H9 (cell line): ENCODE data around the gene CAVIN2. TPM values are rescaled to one million over a fixed set of nuclear protein-coding genes. Genes with fewer than 3 reads are reported as not detected.

Experiments used
- DNase-seq: peaks from one replicate; pipeline ENCODE4 v3.0.0-alpha.2; 2017
- H2AFZ ChIP-seq: one replicate; pipeline ENCODE4 v1.6.1; 2013; ENCODE audit warnings: mild to moderate bottlenecking, low read length, control low read depth, moderate library complexity
- H2AK5ac ChIP-seq: 2 replicates; pipeline ENCODE4 v1.6.1; 2013; ENCODE audit warnings: low read length, control low read depth, mixed read lengths; ENCODE audit not compliant: insufficient read length
- H2BK120ac ChIP-seq: one replicate; pipeline ENCODE4 v1.6.1; 2013; ENCODE audit warnings: low read depth, mild to moderate bottlenecking, low read length, control low read depth, inconsistent platforms; ENCODE audit not compliant: poor library complexity, severe bottlenecking
- H2BK12ac ChIP-seq: 2 replicates; pipeline ENCODE4 v1.6.1; 2013; ENCODE audit warnings: low read length, control low read depth, mixed read lengths, low read depth; ENCODE audit not compliant: insufficient read length
- H2BK15ac ChIP-seq: 2 replicates; pipeline ENCODE4 v1.6.1; 2013; ENCODE audit warnings: low read depth, low read length, control low read depth
- H2BK20ac ChIP-seq: one replicate; pipeline ENCODE4 v1.6.1; 2013; ENCODE audit warnings: low read depth, mild to moderate bottlenecking, low read length, control low read depth, inconsistent platforms; ENCODE audit not compliant: poor library complexity, severe bottlenecking
- H2BK5ac ChIP-seq: 2 replicates; pipeline ENCODE4 v1.6.1; 2013; ENCODE audit warnings: low read length, control low read depth, mixed read lengths; ENCODE audit not compliant: insufficient read length
- H3K14ac ChIP-seq: 2 replicates; pipeline ENCODE4 v1.6.1; 2013; ENCODE audit warnings: low read length, control low read depth; ENCODE audit not compliant: insufficient read depth
- H3K18ac ChIP-seq: 2 replicates; pipeline ENCODE4 v1.6.1; 2013; ENCODE audit warnings: low read depth, mild to moderate bottlenecking, mixed read lengths, low read length, control low read depth; ENCODE audit not compliant: insufficient read length
- H3K23ac ChIP-seq: 2 replicates; pipeline ENCODE4 v1.6.1; 2013; ENCODE audit warnings: low read length, control low read depth, mixed read lengths, low read depth; ENCODE audit not compliant: insufficient read length
- H3K23me2 ChIP-seq: 2 replicates; pipeline ENCODE4 v1.6.1; 2013; ENCODE audit warnings: low read depth, mild to moderate bottlenecking, mixed read lengths, low read length, control low read depth; ENCODE audit not compliant: insufficient read length, poor library complexity, severe bottlenecking
- H3K27ac ChIP-seq: 2 replicates; pipeline ENCODE4 v1.5.1; 2013; ENCODE audit warnings: low read length, control low read depth, mixed read lengths, low read depth; ENCODE audit not compliant: insufficient read length
- H3K27me3 ChIP-seq: 2 replicates; pipeline ENCODE4 v1.6.1; 2013; ENCODE audit warnings: low read length, control low read depth, inconsistent platforms; ENCODE audit not compliant: insufficient read depth
- H3K4ac ChIP-seq: 2 replicates; pipeline ENCODE4 v1.6.1; 2013; ENCODE audit warnings: low read depth, mild to moderate bottlenecking, control low read depth, inconsistent platforms, low read length, moderate library complexity
- H3K4me1 ChIP-seq: 2 replicates; pipeline ENCODE4 v1.6.1; 2013; ENCODE audit warnings: low read length, control low read depth, inconsistent platforms; ENCODE audit not compliant: insufficient read depth
- H3K4me2 ChIP-seq: 2 replicates; pipeline ENCODE4 v1.6.1; 2013; ENCODE audit warnings: low read length, control low read depth, mixed read lengths; ENCODE audit not compliant: insufficient read length, insufficient read depth
- H3K56ac ChIP-seq: 2 replicates; pipeline ENCODE4 v1.6.1; 2013; ENCODE audit warnings: low read depth, mild to moderate bottlenecking, mixed read lengths, low read length, control low read depth; ENCODE audit not compliant: insufficient read length
- H3K79me1 ChIP-seq: 2 replicates; pipeline ENCODE4 v1.6.1; 2013; ENCODE audit warnings: low read depth, mild to moderate bottlenecking, moderate library complexity, low read length, control low read depth, inconsistent platforms; ENCODE audit not compliant: insufficient read depth, poor library complexity, severe bottlenecking
- H3K79me2 ChIP-seq: 2 replicates; pipeline ENCODE4 v1.6.1; 2013; ENCODE audit warnings: low read length, control low read depth, inconsistent platforms; ENCODE audit not compliant: insufficient read depth
- H3K9ac ChIP-seq: 2 replicates; pipeline ENCODE4 v1.6.1; 2013; ENCODE audit warnings: low read length, control low read depth, mixed read lengths; ENCODE audit not compliant: insufficient read length; ENCODE audit errors: extremely low read depth
- H3K9me3 ChIP-seq: one replicate; pipeline ENCODE4 v1.6.1; 2013; ENCODE audit warnings: low read depth, low read length, inconsistent platforms; ENCODE audit not compliant: control insufficient read depth
- H3T11ph ChIP-seq: one replicate; pipeline ENCODE4 v1.6.1; 2013; ENCODE audit warnings: mild to moderate bottlenecking, low read length, control low read depth, inconsistent platforms
- H4K20me1 ChIP-seq: one replicate; pipeline ENCODE4 v1.6.1; 2013; ENCODE audit not compliant: control insufficient read depth, insufficient read length, insufficient read depth
- H4K5ac ChIP-seq: 2 replicates; pipeline ENCODE4 v1.6.1; 2013; ENCODE audit warnings: low read depth, mild to moderate bottlenecking, mixed read lengths, low read length, control low read depth; ENCODE audit not compliant: insufficient read length
- H4K8ac ChIP-seq: replicated peaks from 2 replicates; pipeline ENCODE4 v1.6.1; 2013; ENCODE audit warnings: low read length, control low read depth, mixed read lengths, low read depth; ENCODE audit not compliant: insufficient read length
- H4K91ac ChIP-seq: 2 replicates; pipeline ENCODE4 v1.6.1; 2013; ENCODE audit warnings: low read depth, mild to moderate bottlenecking, moderate library complexity, mixed read lengths, low read length, control low read depth; ENCODE audit not compliant: insufficient read length
- H3K27ac Mint-ChIP-seq, 3 experiments: 2 replicates in 2 of 3; 3 replicates in 1 of 3; pipeline ENCODE4 v1.8.0; 2020 to 2021; ENCODE audit warnings: mixed read lengths in 3 of 3, mild to moderate bottlenecking in 1 of 3, moderate library complexity in 1 of 3
- H3K27me3 Mint-ChIP-seq: 2 replicates; pipeline ENCODE4 v1.8.0; 2021; ENCODE audit warnings: low read depth, mild to moderate bottlenecking, moderate library complexity, mixed read lengths
- H3K36me3 Mint-ChIP-seq, 3 experiments: 2 replicates in 2 of 3; 3 replicates in 1 of 3; pipeline ENCODE4 v1.8.0; 2020 to 2021; ENCODE audit warnings: low read depth in 3 of 3, mixed read lengths in 3 of 3; ENCODE audit not compliant: insufficient read depth in 1 of 3
- H3K4me1 Mint-ChIP-seq, 2 experiments: 2 replicates each; pipeline ENCODE4 v1.8.0; 2020; ENCODE audit warnings: mixed read lengths in 2 of 2
- H3K4me3 Mint-ChIP-seq, 2 experiments: 2 replicates in 1 of 2; 3 replicates in 1 of 2; pipeline ENCODE4 v1.8.0; 2020 to 2021; ENCODE audit warnings: mild to moderate bottlenecking in 2 of 2, mixed read lengths in 2 of 2, moderate library complexity in 1 of 2
- H3K9me3 Mint-ChIP-seq, 2 experiments: 2 replicates in 1 of 2; 3 replicates in 1 of 2; pipeline ENCODE4 v1.8.0; 2020; ENCODE audit warnings: mild to moderate bottlenecking in 2 of 2, mixed read lengths in 2 of 2, moderate library complexity in 1 of 2
- WGBS: extraction: QIAGEN DNeasy Blood & Tissue Kit; methylation state at CpG from one replicate; pipeline ENCODE4 v1.1.7; 2013; ENCODE audit warnings: missing lambda C conversion rate, low lambda C conversion rate, mixed read lengths; ENCODE audit not compliant: insufficient read length; ENCODE audit errors: extremely low coverage; 5-methylcytosine and 5-hydroxymethylcytosine counted together
- total RNA-seq: library from RNA; stranded (reverse); gene quantifications from 2 replicates; pipeline ENCODE4 v1.2.1, GENCODE V29; 2021
- TF ChIP-seq, protein P1 (sequence below): fragments of 200-600 bp; sonication (generic); conservative IDR thresholded peaks from 3 replicates; pipeline ENCODE4 v1.8.0; 2021; ENCODE audit warnings: antibody characterized with exemption, mild to moderate bottlenecking

CAVIN2 gene
- total RNA-seq, 1 experiment from 2014 or later = not detected

DNA sequence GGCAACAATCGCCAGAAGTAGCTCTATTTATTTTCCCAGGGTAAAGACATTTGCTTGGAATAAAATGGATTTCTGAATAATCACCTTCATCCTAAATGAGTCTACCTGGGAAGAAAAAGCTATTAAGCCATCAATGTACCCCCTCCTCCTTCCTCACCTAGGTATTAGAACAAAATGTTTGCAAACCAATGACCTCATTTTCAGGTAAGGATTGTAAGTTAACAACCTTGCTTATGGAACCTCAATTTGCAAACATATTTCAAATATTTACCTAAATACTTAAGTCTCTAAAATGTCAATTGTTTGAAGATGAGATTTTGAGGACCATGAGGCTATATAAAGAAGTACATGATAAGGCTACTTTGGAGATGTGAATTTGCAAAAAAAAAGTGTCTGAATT is 43.9 kb downstream of the CAVIN2 start:
- no peaks in the 10 kb centered on the region for H4K20me1 ChIP-seq
- no peak for DNase-seq
- no peaks in the 10 kb centered on the region for H3K36me3 Mint-ChIP-seq
- no peaks in the 10 kb centered on the region for H3K79me2 ChIP-seq
- H3K4me2 ChIP-seq = no peak overlapping the region
- H3K27me3 Mint-ChIP-seq = no peaks in the 10 kb centered on the region
- H2BK5ac ChIP-seq = no peak overlapping the region
- H3K4me1 ChIP-seq = no peaks in the 10 kb centered on the region
- no peak overlapping the region for H2BK15ac ChIP-seq
- no peak overlapping the region for H3K27ac ChIP-seq
- H3K9ac ChIP-seq = no peak overlapping the region
- H3T11ph ChIP-seq = no peak overlapping the region
- no peaks in the 10 kb centered on the region; a peak in 3 of 5 replicates for H3K9me3 Mint-ChIP-seq
- no peaks in the 10 kb centered on the region for H3K4me1 Mint-ChIP-seq
- no peaks in the 10 kb centered on the region for H3K27me3 ChIP-seq
- TF ChIP-seq, protein P1, sequence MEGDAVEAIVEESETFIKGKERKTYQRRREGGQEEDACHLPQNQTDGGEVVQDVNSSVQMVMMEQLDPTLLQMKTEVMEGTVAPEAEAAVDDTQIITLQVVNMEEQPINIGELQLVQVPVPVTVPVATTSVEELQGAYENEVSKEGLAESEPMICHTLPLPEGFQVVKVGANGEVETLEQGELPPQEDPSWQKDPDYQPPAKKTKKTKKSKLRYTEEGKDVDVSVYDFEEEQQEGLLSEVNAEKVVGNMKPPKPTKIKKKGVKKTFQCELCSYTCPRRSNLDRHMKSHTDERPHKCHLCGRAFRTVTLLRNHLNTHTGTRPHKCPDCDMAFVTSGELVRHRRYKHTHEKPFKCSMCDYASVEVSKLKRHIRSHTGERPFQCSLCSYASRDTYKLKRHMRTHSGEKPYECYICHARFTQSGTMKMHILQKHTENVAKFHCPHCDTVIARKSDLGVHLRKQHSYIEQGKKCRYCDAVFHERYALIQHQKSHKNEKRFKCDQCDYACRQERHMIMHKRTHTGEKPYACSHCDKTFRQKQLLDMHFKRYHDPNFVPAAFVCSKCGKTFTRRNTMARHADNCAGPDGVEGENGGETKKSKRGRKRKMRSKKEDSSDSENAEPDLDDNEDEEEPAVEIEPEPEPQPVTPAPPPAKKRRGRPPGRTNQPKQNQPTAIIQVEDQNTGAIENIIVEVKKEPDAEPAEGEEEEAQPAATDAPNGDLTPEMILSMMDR = no peak
- no peaks in the 10 kb centered on the region for H3K79me1 ChIP-seq
- H3K14ac ChIP-seq = no peak overlapping the region
- H4K8ac ChIP-seq = no peak overlapping the region
- no peak overlapping the region for H3K27ac Mint-ChIP-seq
- no peaks in the 10 kb centered on the region for H3K9me3 ChIP-seq
- no peak overlapping the region for H3K56ac ChIP-seq
- H3K4ac ChIP-seq = no peak overlapping the region
- no peak overlapping the region for H2AK5ac ChIP-seq
- no peak overlapping the region for H2AFZ ChIP-seq
- no peak overlapping the region for H3K23ac ChIP-seq
- no peak overlapping the region for H2BK20ac ChIP-seq
- H2BK120ac ChIP-seq = no peak overlapping the region
- H3K4me3 Mint-ChIP-seq = no peak overlapping the region
- no peak overlapping the region for H4K5ac ChIP-seq
- H3K23me2 ChIP-seq = no peaks in the 10 kb centered on the region
- H3K18ac ChIP-seq = no peak overlapping the region
- no CpG with 5 or more reads among the region's 1 CpG for WGBS
- H4K91ac ChIP-seq = no peak overlapping the region
- no peak overlapping the region for H2BK12ac ChIP-seq
